GM23338 (cell line): ENCODE results near the gene POLR1A. TPM values are rescaled to one million over a fixed set of nuclear protein-coding genes. Genes with fewer than 3 reads are reported as not detected.

Experiments
- ATAC-seq: fragments of 200-7000 bp; cut with Tn5 transposase; 3 replicates; pipeline ENCODE4 v1.9.1; 2020
- DNase-seq: peaks from one replicate; pipeline ENCODE4 v3.0.0-alpha.2; 2015; ENCODE audit warnings: low spot score
- H2AFZ ChIP-seq: fragments of 200-600 bp; sonication (generic); 2 replicates; pipeline ENCODE4 v1.8.0; 2016; ENCODE audit warnings: antibody characterized with exemption, mild to moderate bottlenecking, moderate library complexity
- H3F3A ChIP-seq: fragments of 200-600 bp; sonication (generic); replicated peaks from 2 replicates; pipeline ENCODE4 v1.8.0; 2017; ENCODE audit warnings: antibody characterized with exemption, mixed run types, low read depth
- H3K27ac ChIP-seq: fragments of 200-600 bp; sonication (generic); 2 replicates; pipeline ENCODE4 v1.6.1; 2016; ENCODE audit warnings: low read depth
- H3K27me3 ChIP-seq: fragments of 200-600 bp; sonication (generic); 2 replicates; pipeline ENCODE4 v1.8.0; 2016; ENCODE audit warnings: mild to moderate bottlenecking, mixed run types, moderate library complexity; ENCODE audit not compliant: insufficient read depth
- H3K36me3 ChIP-seq: fragments of 200-600 bp; sonication (generic); 2 replicates; pipeline ENCODE4 v1.8.0; 2016; ENCODE audit warnings: mild to moderate bottlenecking; ENCODE audit not compliant: insufficient read depth
- H3K4me1 ChIP-seq: fragments of 200-600 bp; sonication (generic); 2 replicates; pipeline ENCODE4 v1.8.0; 2016; ENCODE audit warnings: mild to moderate bottlenecking, moderate library complexity; ENCODE audit not compliant: insufficient read depth
- H3K4me2 ChIP-seq: fragments of 200-600 bp; sonication (generic); 2 replicates; pipeline ENCODE4 v1.7.1; 2017; ENCODE audit warnings: mixed run types
- H3K4me3 ChIP-seq: fragments of 200-600 bp; sonication (generic); 2 replicates; pipeline ENCODE4 v1.6.1; 2016; ENCODE audit warnings: mixed run types
- H3K79me2 ChIP-seq: fragments of 200-600 bp; sonication (generic); replicated peaks from 2 replicates; pipeline ENCODE4 v1.8.0; 2017; ENCODE audit warnings: mild to moderate bottlenecking; ENCODE audit not compliant: insufficient read depth
- H3K9me2 ChIP-seq: fragments of 200-600 bp; sonication (generic); 2 replicates; pipeline ENCODE4 v1.8.0; 2017; ENCODE audit not compliant: insufficient read depth
- H4K20me1 ChIP-seq: fragments of 200-600 bp; sonication (generic); replicated peaks from 2 replicates; pipeline ENCODE4 v1.8.0; 2017; ENCODE audit warnings: mild to moderate bottlenecking; ENCODE audit not compliant: insufficient read depth
- H3K27ac Mint-ChIP-seq: 2 replicates; pipeline ENCODE4 v1.8.0; 2020; ENCODE audit warnings: inconsistent platforms, mild to moderate bottlenecking, moderate library complexity, mixed read lengths
- H3K27me3 Mint-ChIP-seq: 3 replicates; pipeline ENCODE4 v1.8.0; 2022; ENCODE audit warnings: low read depth, mild to moderate bottlenecking, moderate library complexity, mixed read lengths, inconsistent platforms; ENCODE audit not compliant: insufficient read depth, poor library complexity
- H3K36me3 Mint-ChIP-seq: 3 replicates; pipeline ENCODE4 v1.8.0; 2021; ENCODE audit warnings: low read depth, mild to moderate bottlenecking, inconsistent platforms, moderate library complexity, mixed read lengths
- H3K4me1 Mint-ChIP-seq: 3 replicates; pipeline ENCODE4 v1.8.0; 2020; ENCODE audit warnings: mild to moderate bottlenecking, inconsistent platforms, mixed read lengths
- H3K4me3 Mint-ChIP-seq: 3 replicates; pipeline ENCODE4 v1.8.0; 2021; ENCODE audit warnings: moderate library complexity, mild to moderate bottlenecking, inconsistent platforms, mixed read lengths
- H3K9me3 Mint-ChIP-seq: 3 replicates; pipeline ENCODE4 v1.8.0; 2020; ENCODE audit warnings: moderate library complexity, mild to moderate bottlenecking, inconsistent platforms, mixed read lengths
- CREB1 ChIP-seq: fragments of 250-450 bp; sonication (Bioruptor Pico); IDR thresholded peaks from 2 replicates; pipeline ENCODE4 v1.5.0; 2020; ENCODE audit warnings: low read depth, mild to moderate bottlenecking, moderate library complexity
- EZH2 ChIP-seq: fragments of 200-600 bp; sonication (generic); IDR thresholded peaks from one replicate; pipeline ENCODE4 v1.8.0; 2017; ENCODE audit warnings: antibody characterized with exemption, mild to moderate bottlenecking, low read depth; ENCODE audit not compliant: unreplicated experiment
- EZH2phosphoT487 ChIP-seq: fragments of 200-600 bp; sonication (generic); IDR thresholded peaks from one replicate; pipeline ENCODE4 v1.8.1; 2018; ENCODE audit warnings: antibody characterized with exemption; ENCODE audit not compliant: unreplicated experiment
- JUNB ChIP-seq: IDR thresholded peaks from one replicate; pipeline ENCODE4 v1.6.1; 2016; ENCODE audit warnings: antibody characterized with exemption; ENCODE audit not compliant: unreplicated experiment
- NANOG ChIP-seq: IDR thresholded peaks from 2 replicates; pipeline ENCODE4 v1.6.1; 2016; ENCODE audit warnings: antibody characterized with exemption, borderline replicate concordance
- POLR2AphosphoS5 ChIP-seq: IDR thresholded peaks from 2 replicates; pipeline ENCODE4 v1.6.1; 2016; ENCODE audit warnings: antibody characterized with exemption, low read depth
- ZNF331 ChIP-seq: fragments of 250-450 bp; sonication (Bioruptor Pico); IDR thresholded peaks from 2 replicates; pipeline ENCODE4 v1.5.0; 2020; ENCODE audit warnings: low read depth, mild to moderate bottlenecking, moderate library complexity
- polyA plus RNA-seq: library from polyadenylated mRNA; unstranded; fragments of >200 nt; fragmentation: Nextera tagmentation; extraction: Ambion mirVana; gene quantifications from 2 replicates; pipeline ENCODE4 v1.2.1, GENCODE V29; 2016
- total RNA-seq: library from RNA; depleted of rRNA; stranded (reverse); fragments of >200 nt; shearing (Covaris generic); gene quantifications from 2 replicates; pipeline ENCODE4 v1.2.3, GENCODE V29; 2014
- TF ChIP-seq, protein P1 (sequence below): fragments of 250-450 bp; sonication (Bioruptor Pico); IDR thresholded peaks from 2 replicates; pipeline ENCODE4 v1.5.0; 2020; ENCODE audit warnings: mild to moderate bottlenecking, moderate library complexity
- TF ChIP-seq, protein P2 (sequence below): IDR thresholded peaks from one replicate; pipeline ENCODE4 v1.6.1; 2018; ENCODE audit warnings: antibody characterized with exemption; ENCODE audit not compliant: unreplicated experiment

POLR1A gene
- total and polyA plus RNA-seq, 2 experiments from 2014 or later: 13.8 to 43.2 TPM

DNA sequence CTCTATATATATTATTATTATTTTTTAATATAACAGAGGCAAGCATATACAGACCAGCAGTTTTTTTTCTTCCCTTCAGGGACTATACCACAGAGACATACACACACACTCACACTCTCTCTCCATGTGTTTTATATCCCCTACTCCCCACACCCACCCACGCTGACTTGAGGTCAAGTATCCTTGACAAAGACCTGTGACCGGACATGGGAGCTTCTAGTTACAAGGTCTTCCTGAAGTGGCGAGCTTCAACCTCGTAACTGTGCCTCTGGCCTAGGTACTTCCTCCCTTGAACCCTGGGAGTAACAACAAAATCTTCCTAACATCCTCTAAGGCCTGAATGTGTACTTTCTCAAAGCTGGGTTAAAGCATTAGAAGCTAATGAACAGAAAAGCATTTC lies 52.5 kb downstream of the POLR1A start:
- Mint-ChIP-seq H3K4me1 (no peaks in the 10 kb centered on the region), H3K4me3 (no peak overlapping the region), H3K36me3 (peaks cover 50% of the 10 kb centered on the region), H3K27ac (no peak overlapping the region), H3K27me3 (no peaks in the 10 kb centered on the region), H3K9me3 (no peaks in the 10 kb centered on the region)
- Histone ChIP-seq H2AFZ (no peak overlapping the region), H3F3A (no peaks in the 10 kb centered on the region), H3K27ac (no peak overlapping the region), H3K9me2 (no peaks in the 10 kb centered on the region), H3K27me3 (no peaks in the 10 kb centered on the region), H4K20me1 (no peaks in the 10 kb centered on the region), H3K36me3 (peaks cover 23% of the 10 kb centered on the region), H3K4me3 (no peak overlapping the region), H3K79me2 (no peaks in the 10 kb centered on the region), H3K4me1 (no peaks in the 10 kb centered on the region), H3K4me2 (no peak overlapping the region)
- ATAC-seq: no peak
- TF ChIP-seq EZH2: no peak
- TF ChIP-seq, protein P1, sequence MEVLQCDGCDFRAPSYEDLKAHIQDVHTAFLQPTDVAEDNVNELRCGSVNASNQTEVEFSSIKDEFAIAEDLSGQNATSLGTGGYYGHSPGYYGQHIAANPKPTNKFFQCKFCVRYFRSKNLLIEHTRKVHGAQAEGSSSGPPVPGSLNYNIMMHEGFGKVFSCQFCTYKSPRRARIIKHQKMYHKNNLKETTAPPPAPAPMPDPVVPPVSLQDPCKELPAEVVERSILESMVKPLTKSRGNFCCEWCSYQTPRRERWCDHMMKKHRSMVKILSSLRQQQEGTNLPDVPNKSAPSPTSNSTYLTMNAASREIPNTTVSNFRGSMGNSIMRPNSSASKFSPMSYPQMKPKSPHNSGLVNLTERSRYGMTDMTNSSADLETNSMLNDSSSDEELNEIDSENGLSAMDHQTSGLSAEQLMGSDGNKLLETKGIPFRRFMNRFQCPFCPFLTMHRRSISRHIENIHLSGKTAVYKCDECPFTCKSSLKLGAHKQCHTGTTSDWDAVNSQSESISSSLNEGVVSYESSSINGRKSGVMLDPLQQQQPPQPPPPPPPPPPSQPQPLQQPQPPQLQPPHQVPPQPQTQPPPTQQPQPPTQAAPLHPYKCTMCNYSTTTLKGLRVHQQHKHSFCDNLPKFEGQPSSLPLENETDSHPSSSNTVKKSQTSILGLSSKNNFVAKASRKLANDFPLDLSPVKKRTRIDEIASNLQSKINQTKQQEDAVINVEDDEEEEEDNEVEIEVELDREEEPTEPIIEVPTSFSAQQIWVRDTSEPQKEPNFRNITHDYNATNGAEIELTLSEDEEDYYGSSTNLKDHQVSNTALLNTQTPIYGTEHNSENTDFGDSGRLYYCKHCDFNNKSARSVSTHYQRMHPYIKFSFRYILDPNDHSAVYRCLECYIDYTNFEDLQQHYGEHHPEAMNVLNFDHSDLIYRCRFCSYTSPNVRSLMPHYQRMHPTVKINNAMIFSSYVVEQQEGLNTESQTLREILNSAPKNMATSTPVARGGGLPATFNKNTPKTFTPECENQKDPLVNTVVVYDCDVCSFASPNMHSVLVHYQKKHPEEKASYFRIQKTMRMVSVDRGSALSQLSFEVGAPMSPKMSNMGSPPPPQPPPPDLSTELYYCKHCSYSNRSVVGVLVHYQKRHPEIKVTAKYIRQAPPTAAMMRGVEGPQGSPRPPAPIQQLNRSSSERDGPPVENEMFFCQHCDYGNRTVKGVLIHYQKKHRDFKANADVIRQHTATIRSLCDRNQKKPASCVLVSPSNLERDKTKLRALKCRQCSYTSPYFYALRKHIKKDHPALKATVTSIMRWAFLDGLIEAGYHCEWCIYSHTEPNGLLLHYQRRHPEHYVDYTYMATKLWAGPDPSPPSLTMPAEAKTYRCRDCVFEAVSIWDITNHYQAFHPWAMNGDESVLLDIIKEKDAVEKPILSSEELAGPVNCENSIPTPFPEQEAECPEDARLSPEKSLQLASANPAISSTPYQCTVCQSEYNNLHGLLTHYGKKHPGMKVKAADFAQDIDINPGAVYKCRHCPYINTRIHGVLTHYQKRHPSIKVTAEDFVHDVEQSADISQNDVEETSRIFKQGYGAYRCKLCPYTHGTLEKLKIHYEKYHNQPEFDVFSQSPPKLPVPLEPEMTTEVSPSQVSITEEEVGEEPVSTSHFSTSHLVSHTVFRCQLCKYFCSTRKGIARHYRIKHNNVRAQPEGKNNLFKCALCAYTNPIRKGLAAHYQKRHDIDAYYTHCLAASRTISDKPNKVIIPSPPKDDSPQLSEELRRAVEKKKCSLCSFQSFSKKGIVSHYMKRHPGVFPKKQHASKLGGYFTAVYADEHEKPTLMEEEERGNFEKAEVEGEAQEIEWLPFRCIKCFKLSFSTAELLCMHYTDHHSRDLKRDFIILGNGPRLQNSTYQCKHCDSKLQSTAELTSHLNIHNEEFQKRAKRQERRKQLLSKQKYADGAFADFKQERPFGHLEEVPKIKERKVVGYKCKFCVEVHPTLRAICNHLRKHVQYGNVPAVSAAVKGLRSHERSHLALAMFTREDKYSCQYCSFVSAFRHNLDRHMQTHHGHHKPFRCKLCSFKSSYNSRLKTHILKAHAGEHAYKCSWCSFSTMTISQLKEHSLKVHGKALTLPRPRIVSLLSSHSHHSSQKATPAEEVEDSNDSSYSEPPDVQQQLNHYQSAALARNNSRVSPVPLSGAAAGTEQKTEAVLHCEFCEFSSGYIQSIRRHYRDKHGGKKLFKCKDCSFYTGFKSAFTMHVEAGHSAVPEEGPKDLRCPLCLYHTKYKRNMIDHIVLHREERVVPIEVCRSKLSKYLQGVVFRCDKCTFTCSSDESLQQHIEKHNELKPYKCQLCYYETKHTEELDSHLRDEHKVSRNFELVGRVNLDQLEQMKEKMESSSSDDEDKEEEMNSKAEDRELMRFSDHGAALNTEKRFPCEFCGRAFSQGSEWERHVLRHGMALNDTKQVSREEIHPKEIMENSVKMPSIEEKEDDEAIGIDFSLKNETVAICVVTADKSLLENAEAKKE (CRISPR knock-in tag): no peak
- TF ChIP-seq ZNF331 (CRISPR knock-in tag): no peak
- no peak for TF ChIP-seq CREB1 (CRISPR knock-in tag)
- no peak for TF ChIP-seq EZH2phosphoT487
- TF ChIP-seq, protein P2, sequence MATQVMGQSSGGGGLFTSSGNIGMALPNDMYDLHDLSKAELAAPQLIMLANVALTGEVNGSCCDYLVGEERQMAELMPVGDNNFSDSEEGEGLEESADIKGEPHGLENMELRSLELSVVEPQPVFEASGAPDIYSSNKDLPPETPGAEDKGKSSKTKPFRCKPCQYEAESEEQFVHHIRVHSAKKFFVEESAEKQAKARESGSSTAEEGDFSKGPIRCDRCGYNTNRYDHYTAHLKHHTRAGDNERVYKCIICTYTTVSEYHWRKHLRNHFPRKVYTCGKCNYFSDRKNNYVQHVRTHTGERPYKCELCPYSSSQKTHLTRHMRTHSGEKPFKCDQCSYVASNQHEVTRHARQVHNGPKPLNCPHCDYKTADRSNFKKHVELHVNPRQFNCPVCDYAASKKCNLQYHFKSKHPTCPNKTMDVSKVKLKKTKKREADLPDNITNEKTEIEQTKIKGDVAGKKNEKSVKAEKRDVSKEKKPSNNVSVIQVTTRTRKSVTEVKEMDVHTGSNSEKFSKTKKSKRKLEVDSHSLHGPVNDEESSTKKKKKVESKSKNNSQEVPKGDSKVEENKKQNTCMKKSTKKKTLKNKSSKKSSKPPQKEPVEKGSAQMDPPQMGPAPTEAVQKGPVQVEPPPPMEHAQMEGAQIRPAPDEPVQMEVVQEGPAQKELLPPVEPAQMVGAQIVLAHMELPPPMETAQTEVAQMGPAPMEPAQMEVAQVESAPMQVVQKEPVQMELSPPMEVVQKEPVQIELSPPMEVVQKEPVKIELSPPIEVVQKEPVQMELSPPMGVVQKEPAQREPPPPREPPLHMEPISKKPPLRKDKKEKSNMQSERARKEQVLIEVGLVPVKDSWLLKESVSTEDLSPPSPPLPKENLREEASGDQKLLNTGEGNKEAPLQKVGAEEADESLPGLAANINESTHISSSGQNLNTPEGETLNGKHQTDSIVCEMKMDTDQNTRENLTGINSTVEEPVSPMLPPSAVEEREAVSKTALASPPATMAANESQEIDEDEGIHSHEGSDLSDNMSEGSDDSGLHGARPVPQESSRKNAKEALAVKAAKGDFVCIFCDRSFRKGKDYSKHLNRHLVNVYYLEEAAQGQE: no peak
- TF ChIP-seq NANOG: no peak
- no peak for TF ChIP-seq JUNB
- no peak for TF ChIP-seq POLR2AphosphoS5
- no peak for DNase-seq
